GM21528 (cell line): ENCODE data around the gene ZNF750.

Source experiments
- ATAC-seq: cut with Tn5 transposase; IDR thresholded peaks from one replicate; pipeline ENCODE4 v1.9.1; 2021; ENCODE audit warnings: mild to moderate bottlenecking, moderate library complexity; ENCODE audit not compliant: unreplicated experiment, low FRiP score

The ZNF750 gene

GRCh38 chr17:82836823-82837357, 2.9 kb downstream of the ZNF750 start:
- no peak for ATAC-seq

DNA sequence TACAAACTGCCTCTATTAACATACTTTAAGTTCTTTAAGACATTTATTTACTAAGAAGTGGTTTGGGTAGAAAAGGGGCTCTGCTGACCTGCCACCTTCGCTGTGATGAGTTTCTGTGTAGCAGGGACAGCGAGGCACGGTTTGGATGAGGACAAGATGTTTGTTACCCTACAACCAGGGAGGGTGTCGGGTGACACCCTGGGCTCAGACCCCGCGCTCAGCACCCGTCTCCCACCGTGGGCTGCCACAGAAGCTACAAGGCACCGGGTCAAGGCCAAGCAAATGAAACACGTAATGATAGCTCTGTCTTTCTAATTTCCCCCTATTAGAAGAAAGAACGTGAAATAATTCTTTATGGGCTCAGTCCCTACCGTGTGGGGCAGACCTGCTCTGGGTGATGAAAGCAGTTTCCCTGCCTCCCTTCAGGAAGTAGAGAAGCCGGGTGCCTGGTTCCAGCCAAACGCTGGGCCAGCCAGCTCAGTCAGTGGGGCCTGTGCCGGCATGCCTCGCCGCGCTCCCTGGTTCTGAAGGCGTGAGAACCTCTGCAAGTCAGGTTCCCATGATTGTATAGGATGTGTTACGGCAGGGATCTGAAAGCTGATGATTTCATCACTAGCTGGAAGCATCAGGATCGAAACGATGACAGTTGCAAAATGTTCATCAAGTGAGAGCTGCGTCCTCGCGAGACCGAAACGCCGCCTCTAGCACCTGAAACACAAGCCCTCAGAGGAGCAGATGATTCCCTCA, 3.9 kb downstream of the ZNF750 start:
- no peak for ATAC-seq

- no peak for ATAC-seq
Observed at GRCh38 chr17:82835122-82835521, 4.7 kb downstream of the ZNF750 start.

DNA sequence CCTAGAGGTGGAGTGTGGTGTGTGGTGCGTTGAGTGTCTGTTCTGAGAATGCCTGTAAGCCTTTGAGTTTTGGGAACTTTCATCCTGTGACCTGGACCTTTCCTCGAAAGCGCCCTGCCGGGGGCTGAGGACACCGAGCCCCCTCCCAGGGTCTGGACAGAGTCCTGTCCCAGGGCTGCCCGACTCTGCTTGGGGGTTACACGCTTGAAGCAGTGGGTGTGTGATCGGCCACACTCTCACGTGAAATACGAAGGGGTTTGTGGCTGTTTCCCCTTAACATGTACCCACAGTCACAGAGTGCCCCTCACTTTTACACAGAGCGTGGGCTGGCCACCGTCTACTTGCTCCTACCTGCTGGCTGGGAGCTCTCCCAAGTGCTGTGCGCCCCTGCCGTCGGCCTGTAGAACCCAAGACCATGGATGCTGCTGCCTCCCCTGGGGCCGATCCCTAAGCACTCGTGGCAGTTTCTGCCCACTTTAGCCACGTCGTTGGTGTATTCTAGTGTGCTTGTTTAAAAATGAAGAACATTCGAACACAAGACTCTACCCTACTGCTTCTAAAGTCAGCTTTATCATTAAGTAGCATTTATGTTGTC, 6.8 kb downstream of the ZNF750 start:
- no peak for ATAC-seq

- ATAC-seq: no peak
Observed at GRCh38 chr17:82832411-82832810, 7.4 kb downstream of the ZNF750 start.

DNA sequence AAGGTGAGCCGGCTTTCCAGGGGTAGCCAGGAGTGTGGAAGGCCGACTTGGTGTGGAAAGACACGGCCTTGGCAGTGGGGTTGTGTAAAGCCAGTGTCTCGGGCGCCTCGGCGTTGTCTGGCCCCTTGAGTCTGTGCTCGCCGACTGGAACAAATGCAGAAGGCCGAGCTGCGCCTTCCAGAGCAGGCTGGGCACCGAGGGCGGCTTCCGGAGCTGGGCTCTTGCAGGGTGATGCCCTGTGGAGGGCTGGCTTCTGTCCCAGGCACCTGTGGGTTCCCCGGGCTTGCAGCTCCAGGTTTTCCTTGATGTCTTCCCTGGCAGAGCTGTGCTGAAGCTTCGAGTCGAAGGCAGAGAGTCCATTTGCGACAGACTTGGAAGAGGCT, 8.0 kb downstream of the ZNF750 start:
- no peak for ATAC-seq

- no peak for ATAC-seq
Observed at GRCh38 chr17:82831041-82831817, 8.6 kb downstream of the ZNF750 start.

DNA sequence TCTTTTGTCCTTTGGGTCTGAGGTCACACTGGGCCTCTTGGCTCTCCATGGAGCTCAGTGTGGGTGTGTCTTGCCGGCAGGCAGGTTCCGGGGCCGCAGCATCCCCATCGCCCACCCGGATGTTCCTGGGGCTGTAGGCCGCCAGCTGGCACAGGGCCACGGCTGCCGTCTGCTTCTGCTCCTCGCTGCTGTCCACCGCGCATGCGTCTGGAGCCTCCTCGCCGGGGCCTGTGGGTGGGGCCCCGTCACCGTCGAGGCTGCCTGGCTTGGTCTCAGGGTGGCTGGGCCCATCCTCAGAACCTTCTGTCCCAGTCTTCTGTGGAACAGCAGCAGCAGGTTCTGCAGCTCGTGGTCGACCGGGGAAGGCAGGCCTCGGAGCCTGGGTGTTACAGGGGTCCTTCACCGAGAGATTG, 9.6 kb downstream of the ZNF750 start:
- no peak for ATAC-seq

DNA sequence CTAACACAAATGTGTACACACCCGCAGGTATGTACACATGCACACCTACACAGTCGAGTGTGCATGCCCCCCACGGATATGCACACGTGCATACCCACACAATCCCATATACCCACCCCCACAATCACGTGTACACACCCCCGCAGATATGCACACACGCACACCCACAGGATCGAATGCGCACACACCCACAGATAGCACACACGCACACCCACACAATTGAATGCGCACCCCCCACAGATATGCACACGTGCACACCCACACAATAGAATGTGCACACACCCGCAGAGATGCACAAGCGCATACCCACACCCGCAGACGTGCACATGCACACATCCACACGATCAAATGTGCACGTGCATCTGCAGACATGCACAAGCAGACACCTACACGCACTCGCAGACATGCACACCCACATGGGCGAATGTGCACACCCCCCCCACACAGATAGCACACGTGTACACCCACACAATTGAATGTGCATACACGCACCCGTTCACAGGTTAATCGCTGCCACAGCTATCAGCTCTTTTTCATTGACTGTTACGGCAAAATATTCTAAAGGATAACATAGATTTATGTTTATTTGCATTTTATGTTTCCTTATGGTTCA, 10.8 kb downstream of the ZNF750 start:
- no peak for ATAC-seq

- ATAC-seq: no peak
Observed at GRCh38 chr17:82826956-82827355, 12.9 kb downstream of the ZNF750 start.

- no peak for ATAC-seq
Observed at GRCh38 chr17:82826211-82826610, 13.6 kb downstream of the ZNF750 start.

DNA sequence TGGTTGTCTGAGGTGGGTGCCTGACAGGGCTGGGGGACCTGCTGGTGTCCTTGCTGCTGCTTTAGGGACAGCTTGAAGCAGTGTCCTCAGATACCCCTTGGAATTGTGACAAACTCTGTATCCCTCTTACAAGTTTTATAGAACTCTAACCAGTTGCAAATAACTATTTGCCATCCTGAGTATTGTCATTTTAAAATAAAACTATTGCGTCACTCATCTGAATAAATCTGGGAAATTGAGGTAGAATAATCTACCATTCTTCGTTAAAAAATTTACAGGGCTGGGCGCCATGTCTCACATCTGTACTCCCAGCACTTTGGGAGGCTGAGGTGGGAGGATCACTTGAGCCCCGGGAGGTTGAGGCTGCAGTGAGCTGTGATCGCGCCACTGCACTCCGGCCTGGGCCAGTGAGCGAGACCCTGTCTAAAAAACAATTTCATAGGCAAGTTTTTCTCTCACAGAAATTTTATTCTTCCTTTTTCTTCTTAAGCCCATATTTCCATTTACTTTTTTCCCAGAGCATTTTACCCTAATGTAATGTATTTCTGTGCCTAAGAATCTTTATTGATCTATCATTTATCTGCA, 14.2 kb downstream of the ZNF750 start:
- ATAC-seq: no peak

GRCh38 chr17:82823004-82823403, 16.8 kb downstream of the ZNF750 start:
- no peak for ATAC-seq

DNA sequence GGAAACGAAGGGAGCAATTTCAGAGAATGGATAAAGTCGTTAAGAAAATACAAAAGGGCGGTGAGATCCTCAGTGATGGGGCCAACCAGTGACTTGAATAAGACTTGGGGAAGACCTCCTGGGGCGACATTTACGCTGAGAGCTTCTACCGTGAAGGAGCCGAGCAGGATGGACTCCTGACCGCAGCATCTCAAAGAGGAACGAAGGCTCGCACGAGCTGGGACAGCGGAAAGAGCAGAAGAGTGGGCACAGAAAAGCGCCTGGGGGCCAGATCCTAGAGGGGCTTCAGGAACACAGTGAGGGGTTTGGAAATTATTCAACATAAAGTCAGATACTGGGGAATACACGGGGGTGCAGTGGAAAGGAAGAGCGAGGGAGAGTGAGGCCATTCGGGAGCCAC, 17.5 kb downstream of the ZNF750 start:
- ATAC-seq: no peak

GRCh38 chr17:82821554-82821953, 18.3 kb downstream of the ZNF750 start:
- ATAC-seq: no peak

DNA sequence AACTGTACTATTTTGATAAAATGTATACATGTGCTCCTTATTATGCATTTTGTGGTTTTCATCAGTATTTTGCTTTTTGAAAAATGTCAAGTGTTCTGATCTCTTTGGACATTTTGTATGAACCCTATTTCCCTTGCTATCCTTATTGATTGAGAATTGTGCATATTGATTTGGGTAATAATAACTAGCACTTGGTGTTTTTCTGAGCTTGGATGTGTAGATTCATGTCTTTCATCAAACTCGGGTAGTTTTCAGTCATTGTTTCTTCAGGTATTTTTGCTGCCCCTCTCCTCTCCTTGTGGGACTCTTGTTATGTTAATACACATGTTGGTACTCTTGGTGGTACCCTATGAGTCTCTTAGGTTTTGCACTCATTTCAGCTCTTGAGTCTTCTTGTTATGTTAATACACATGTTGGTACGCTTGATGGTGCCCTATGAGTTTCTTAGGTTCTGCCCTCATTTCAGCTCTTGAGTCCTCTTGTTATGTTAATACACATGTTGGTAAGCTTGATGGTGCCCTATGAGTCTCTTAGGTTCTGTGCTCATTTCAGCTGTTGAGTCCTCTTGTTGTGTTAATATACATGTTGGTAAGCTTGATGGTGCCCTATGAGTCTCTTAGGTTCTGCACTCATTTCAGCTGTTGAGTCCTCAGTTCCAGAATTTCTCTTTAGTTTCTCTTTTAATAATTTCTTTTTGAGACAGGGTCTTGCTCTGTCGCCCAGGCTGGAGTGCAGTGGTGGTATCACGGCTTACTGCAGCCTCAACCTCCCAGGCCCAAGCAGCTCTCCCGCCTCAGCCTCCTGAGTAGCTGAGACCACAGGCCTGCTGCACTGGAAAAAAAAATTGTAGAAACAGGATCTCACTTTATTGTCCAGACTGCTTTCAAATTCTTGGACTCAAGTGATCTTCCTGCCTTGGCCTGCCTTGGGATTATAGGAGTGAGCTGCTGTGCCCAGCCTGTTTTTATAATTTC, 19.3 kb downstream of the ZNF750 start:
- no peak for ATAC-seq

- no peak for ATAC-seq
Observed at GRCh38 chr17:82817947-82818346, 21.9 kb downstream of the ZNF750 start.

GRCh38 chr17:82816358-82816757, 23.5 kb downstream of the ZNF750 start:
- no peak for ATAC-seq

DNA sequence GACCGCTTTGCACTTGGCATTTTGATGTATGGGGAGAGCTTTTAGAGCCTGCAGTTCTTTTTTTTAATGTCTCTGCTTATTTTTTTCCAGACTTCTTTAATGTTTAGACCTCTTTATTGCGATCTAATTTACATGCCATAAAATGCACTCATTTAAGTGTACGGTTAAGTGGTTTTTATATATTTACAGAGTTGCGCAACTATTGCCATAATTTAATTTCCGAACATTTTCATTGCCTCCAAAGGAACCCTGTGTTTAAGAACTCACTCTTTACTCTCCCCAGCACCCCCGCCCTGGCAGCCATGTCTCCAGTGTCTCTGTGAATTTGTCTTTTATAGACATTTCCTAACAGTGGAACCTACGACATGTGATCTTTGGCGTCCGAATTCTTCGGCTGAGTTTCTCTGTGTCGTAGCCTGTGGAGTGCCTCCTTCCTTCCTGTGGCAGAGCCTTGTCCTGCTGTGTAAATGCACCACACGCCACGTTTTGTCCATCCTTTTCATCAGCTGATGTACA, 24.0 kb downstream of the ZNF750 start:
- no peak for ATAC-seq
